T-helper 1 cell treated with Interleukin-12 subunit alpha and Interleukin-12 subunit beta and Interleukin-4 antibody, amounts not matched to agents 30 μg/mL and 1 μg/mL, for 36 hours (primary cell): Measurements from ENCODE around the gene CLCN2.

Experiments used
- H3K27ac Mint-ChIP-seq: one replicate; pipeline ENCODE4 v1.8.0; 2021; ENCODE audit warnings: mild to moderate bottlenecking, mixed read lengths
- H3K27me3 Mint-ChIP-seq: one replicate; pipeline ENCODE4 v1.8.0; 2021; ENCODE audit warnings: low read depth, mixed read lengths
- H3K36me3 Mint-ChIP-seq: one replicate; pipeline ENCODE4 v1.8.0; 2021; ENCODE audit warnings: low read depth, mixed read lengths
- H3K4me1 Mint-ChIP-seq: one replicate; pipeline ENCODE4 v1.8.0; 2021; ENCODE audit warnings: low read depth, mixed read lengths
- H3K4me3 Mint-ChIP-seq: one replicate; pipeline ENCODE4 v1.8.0; 2021; ENCODE audit warnings: mild to moderate bottlenecking, moderate library complexity, mixed read lengths
- H3K9me3 Mint-ChIP-seq: one replicate; pipeline ENCODE4 v1.8.0; 2021; ENCODE audit warnings: mixed read lengths

Gene CLCN2

GRCh38 chr3:184361532-184361931 is at the start of gene CLCN2, which contains the start of gene POLR2H:
TSS of gene CLCN2 (minus strand) at chr3:184361605. CDS start at chr3:184361479, 126 bp downstream.
TSS of gene POLR2H (plus strand) at chr3:184361710. CDS start at chr3:184363493, 1,783 bp downstream.
- Mint-ChIP-seq H3K4me3 (peak within 1 kb of the TSS; percentile 94), H3K27ac (peak within 1 kb of the TSS; percentile 94), H3K9me3 (no peaks in the 10 kb centered on the region), H3K4me1 (peaks cover 20% of the 10 kb centered on the region), H3K36me3 (peaks cover 18% of the 10 kb centered on the region), H3K27me3 (peaks cover 9% of the 10 kb centered on the region)

- Mint-ChIP-seq H3K27ac (no peak overlapping the region), H3K4me3 (no peak overlapping the region), H3K9me3 (no peaks in the 10 kb centered on the region), H3K36me3 (no peaks in the 10 kb centered on the region), H3K27me3 (peaks cover 4% of the 10 kb centered on the region), H3K4me1 (no peaks in the 10 kb centered on the region)
Measured at GRCh38 chr3:184409946-184410500, 48.6 kb upstream of the CLCN2 start.

GRCh38 chr3:184409331-184409926 is 48.0 kb upstream of the CLCN2 start:
- Mint-ChIP-seq H3K27me3 (peaks cover 4% of the 10 kb centered on the region), H3K4me1 (no peaks in the 10 kb centered on the region), H3K9me3 (no peaks in the 10 kb centered on the region), H3K36me3 (no peaks in the 10 kb centered on the region), H3K27ac (no peak overlapping the region), H3K4me3 (no peak overlapping the region)

- Mint-ChIP-seq H3K27me3 (peaks cover 20% of the 10 kb centered on the region), H3K4me3 (no peak overlapping the region), H3K36me3 (no peaks in the 10 kb centered on the region), H3K4me1 (no peaks in the 10 kb centered on the region), H3K9me3 (no peaks in the 10 kb centered on the region), H3K27ac (no peak overlapping the region)
Measured at GRCh38 chr3:184405075-184406030, 43.9 kb upstream of the CLCN2 start.

GRCh38 chr3:184399410-184399809 is 38.0 kb upstream of the CLCN2 start:
- H3K36me3 Mint-ChIP-seq, result no peaks in the 10 kb centered on the region
- peaks cover 33% of the 10 kb centered on the region for H3K27me3 Mint-ChIP-seq
- H3K4me1 Mint-ChIP-seq, result no peaks in the 10 kb centered on the region
- no peak overlapping the region for H3K4me3 Mint-ChIP-seq
- no peak overlapping the region for H3K27ac Mint-ChIP-seq
- no peaks in the 10 kb centered on the region for H3K9me3 Mint-ChIP-seq

- Mint-ChIP-seq H3K4me1 (no peaks in the 10 kb centered on the region), H3K4me3 (no peak overlapping the region), H3K36me3 (no peaks in the 10 kb centered on the region), H3K27me3 (peaks cover 22% of the 10 kb centered on the region), H3K27ac (no peak overlapping the region), H3K9me3 (no peaks in the 10 kb centered on the region)
Measured at GRCh38 chr3:184395320-184395660, 33.9 kb upstream of the CLCN2 start.

GRCh38 chr3:184391266-184391665 is 29.9 kb upstream of the CLCN2 start:
- Mint-ChIP-seq H3K27me3 (peaks cover 13% of the 10 kb centered on the region), H3K9me3 (no peaks in the 10 kb centered on the region), H3K4me1 (no peaks in the 10 kb centered on the region), H3K36me3 (no peaks in the 10 kb centered on the region), H3K4me3 (no peak overlapping the region), H3K27ac (no peak overlapping the region)

GRCh38 chr3:184389935-184390528 is 28.6 kb upstream of the CLCN2 start:
- Mint-ChIP-seq H3K4me1 (no peaks in the 10 kb centered on the region), H3K27ac (no peak overlapping the region), H3K27me3 (peaks cover 15% of the 10 kb centered on the region), H3K4me3 (no peak overlapping the region), H3K36me3 (no peaks in the 10 kb centered on the region), H3K9me3 (no peaks in the 10 kb centered on the region)

- H3K4me1 Mint-ChIP-seq, result no peaks in the 10 kb centered on the region
- H3K27ac Mint-ChIP-seq, result no peak overlapping the region
- H3K9me3 Mint-ChIP-seq, result no peaks in the 10 kb centered on the region
- no peak overlapping the region for H3K4me3 Mint-ChIP-seq
- H3K36me3 Mint-ChIP-seq, result no peaks in the 10 kb centered on the region
- H3K27me3 Mint-ChIP-seq, result peaks cover 19% of the 10 kb centered on the region
Measured at GRCh38 chr3:184389384-184389783, 28.0 kb upstream of the CLCN2 start.

- Mint-ChIP-seq H3K9me3 (no peaks in the 10 kb centered on the region), H3K27me3 (peaks cover 24% of the 10 kb centered on the region), H3K4me3 (no peak overlapping the region), H3K27ac (no peak overlapping the region), H3K36me3 (no peaks in the 10 kb centered on the region), H3K4me1 (no peaks in the 10 kb centered on the region)
Measured at GRCh38 chr3:184388936-184389230, 27.5 kb upstream of the CLCN2 start.

- Mint-ChIP-seq H3K4me3 (no peak overlapping the region), H3K27me3 (peaks cover 27% of the 10 kb centered on the region), H3K9me3 (no peaks in the 10 kb centered on the region)
Measured at GRCh38 chr3:184388164-184388935, 26.9 kb upstream of the CLCN2 start.

GRCh38 chr3:184387174-184387714 is 25.8 kb upstream of the CLCN2 start:
- H3K27me3 Mint-ChIP-seq, result peaks cover 33% of the 10 kb centered on the region

More at GRCh38 chr3:184388164-184388935, 26.9 kb upstream of the CLCN2 start:
- Mint-ChIP-seq H3K4me1 (no peaks in the 10 kb centered on the region), H3K27ac (no peak overlapping the region), H3K36me3 (no peaks in the 10 kb centered on the region)

GRCh38 chr3:184386047-184386806 is 24.8 kb upstream of the CLCN2 start:
- peaks cover 40% of the 10 kb centered on the region for H3K27me3 Mint-ChIP-seq
- no peaks in the 10 kb centered on the region for H3K4me1 Mint-ChIP-seq
- H3K9me3 Mint-ChIP-seq, result no peaks in the 10 kb centered on the region
- H3K36me3 Mint-ChIP-seq, result no peaks in the 10 kb centered on the region
- H3K27ac Mint-ChIP-seq, result no peak overlapping the region
- H3K4me3 Mint-ChIP-seq, result no peak overlapping the region

More at GRCh38 chr3:184387174-184387714, 25.8 kb upstream of the CLCN2 start:
- Mint-ChIP-seq H3K36me3 (no peaks in the 10 kb centered on the region), H3K4me3 (no peak overlapping the region), H3K9me3 (no peaks in the 10 kb centered on the region), H3K4me1 (no peaks in the 10 kb centered on the region), H3K27ac (no peak overlapping the region)
